Smooth muscle cell (in vitro differentiated cells): ENCODE results near the gene PBLD. TPM values are rescaled to one million over a fixed set of nuclear protein-coding genes. Genes with fewer than 3 reads are reported as not detected.

Experiments used
- DNase-seq: peaks from one replicate; lab custom pipeline; 2025; ENCODE audit not compliant: unreplicated experiment; lab: John Stamatoyannopoulos, UW
- H2AFZ ChIP-seq: fragments of 200-600 bp; sonication (generic); 2 replicates; pipeline ENCODE4 v1.6.0; 2016; ENCODE audit warnings: antibody characterized with exemption, low read depth, mild to moderate bottlenecking
- H3F3A ChIP-seq: fragments of 200-600 bp; sonication (generic); 2 replicates; pipeline ENCODE4 v1.6.0; 2017; ENCODE audit warnings: antibody characterized with exemption, low read depth
- H3K27ac ChIP-seq: fragments of 200-600 bp; sonication (generic); 2 replicates; pipeline ENCODE4 v1.5.1; 2016; ENCODE audit warnings: low read depth, mild to moderate bottlenecking
- H3K27me3 ChIP-seq: fragments of 200-600 bp; sonication (generic); 2 replicates; pipeline ENCODE4 v1.6.1; 2016; ENCODE audit warnings: low read depth, mild to moderate bottlenecking
- H3K36me3 ChIP-seq: fragments of 200-600 bp; sonication (generic); 2 replicates; pipeline ENCODE4 v1.5.1; 2016; ENCODE audit warnings: low read depth
- H3K4me1 ChIP-seq: fragments of 200-600 bp; sonication (generic); 2 replicates; pipeline ENCODE4 v1.5.1; 2016; ENCODE audit warnings: low read depth
- H3K4me2 ChIP-seq: fragments of 200-600 bp; sonication (generic); 2 replicates; pipeline ENCODE4 v1.6.0; 2016; ENCODE audit warnings: mild to moderate bottlenecking
- H3K4me3 ChIP-seq: fragments of 200-600 bp; sonication (generic); 2 replicates; pipeline ENCODE4 v1.5.1; 2016; ENCODE audit warnings: mild to moderate bottlenecking
- H3K79me2 ChIP-seq: fragments of 200-600 bp; sonication (generic); 2 replicates; pipeline ENCODE4 v1.6.0; 2016; ENCODE audit warnings: low read depth, mild to moderate bottlenecking
- H3K9ac ChIP-seq: fragments of 200-600 bp; sonication (generic); 2 replicates; pipeline ENCODE4 v1.6.0; 2016; ENCODE audit warnings: low read depth
- H3K9me3 ChIP-seq: fragments of 200-600 bp; sonication (generic); replicated peaks from 2 replicates; pipeline ENCODE4 v1.5.1; 2016; ENCODE audit warnings: low read depth
- H4K20me1 ChIP-seq: fragments of 200-600 bp; sonication (generic); 2 replicates; pipeline ENCODE4 v1.6.0; 2016; ENCODE audit warnings: low read depth
- WGBS: methylation state at CpG from one replicate; pipeline ENCODE4 v1.1.7; 2016; ENCODE audit warnings: low lambda C conversion rate; 5-methylcytosine and 5-hydroxymethylcytosine counted together
- polyA plus RNA-seq: library from polyadenylated mRNA; unstranded; fragments of >200 nt; fragmentation: Nextera tagmentation; extraction: Ambion mirVana; gene quantifications from 2 replicates; pipeline ENCODE4 v1.2.1, GENCODE V29; 2016
- total RNA-seq: library from RNA; depleted of rRNA; stranded (reverse); fragments of >200 nt; gene quantifications from 2 replicates; pipeline ENCODE4 v1.2.3, GENCODE V29; 2014
- TF ChIP-seq, protein P1 (sequence below): fragments of 200-600 bp; sonication (generic); IDR thresholded peaks from 2 replicates; pipeline ENCODE4 v1.5.1; 2017; ENCODE audit warnings: borderline replicate concordance, mild to moderate bottlenecking, antibody characterized with exemption; ENCODE audit not compliant: insufficient read depth, poor library complexity, severe bottlenecking

The PBLD gene
- total and polyA plus RNA-seq, 2 experiments from 2014 or later = 2.3 to 5.6 TPM

DNA sequence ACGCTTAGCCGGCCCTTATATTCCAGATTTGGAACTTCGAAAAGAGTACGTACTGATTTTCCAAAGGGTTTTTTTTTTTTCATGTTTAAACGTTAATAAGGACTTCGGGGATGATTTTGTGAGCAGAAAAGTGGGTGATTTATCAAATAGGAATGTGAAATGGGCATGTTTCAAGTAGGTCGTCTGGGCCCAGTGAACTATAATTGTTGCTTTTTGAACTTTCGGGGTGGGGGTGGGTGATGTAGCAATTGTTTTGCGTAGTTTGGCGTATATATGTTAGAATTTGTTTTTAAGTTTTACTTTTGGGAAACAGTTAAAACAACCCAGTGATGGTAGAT lies 299 bp upstream of the PBLD start:
- Histone ChIP-seq H3K79me2 (peaks cover 61% of the 10 kb centered on the region), H3K4me1 (peaks cover 48% of the 10 kb centered on the region), H3F3A (peaks cover 17% of the 10 kb centered on the region), H3K9me3 (no peaks in the 10 kb centered on the region), H4K20me1 (peaks cover 55% of the 10 kb centered on the region), H3K9ac (peak overlapping the region; percentile 98), H3K4me2 (peak overlapping the region; percentile 92), H3K27me3 (no peaks in the 10 kb centered on the region), H2AFZ (no peak overlapping the region), H3K4me3 (peak overlapping the region; percentile 94), H3K36me3 (no peaks in the 10 kb centered on the region), H3K27ac (peak overlapping the region; percentile 93)
- DNase-seq = no peak
- TF ChIP-seq, protein P1, sequence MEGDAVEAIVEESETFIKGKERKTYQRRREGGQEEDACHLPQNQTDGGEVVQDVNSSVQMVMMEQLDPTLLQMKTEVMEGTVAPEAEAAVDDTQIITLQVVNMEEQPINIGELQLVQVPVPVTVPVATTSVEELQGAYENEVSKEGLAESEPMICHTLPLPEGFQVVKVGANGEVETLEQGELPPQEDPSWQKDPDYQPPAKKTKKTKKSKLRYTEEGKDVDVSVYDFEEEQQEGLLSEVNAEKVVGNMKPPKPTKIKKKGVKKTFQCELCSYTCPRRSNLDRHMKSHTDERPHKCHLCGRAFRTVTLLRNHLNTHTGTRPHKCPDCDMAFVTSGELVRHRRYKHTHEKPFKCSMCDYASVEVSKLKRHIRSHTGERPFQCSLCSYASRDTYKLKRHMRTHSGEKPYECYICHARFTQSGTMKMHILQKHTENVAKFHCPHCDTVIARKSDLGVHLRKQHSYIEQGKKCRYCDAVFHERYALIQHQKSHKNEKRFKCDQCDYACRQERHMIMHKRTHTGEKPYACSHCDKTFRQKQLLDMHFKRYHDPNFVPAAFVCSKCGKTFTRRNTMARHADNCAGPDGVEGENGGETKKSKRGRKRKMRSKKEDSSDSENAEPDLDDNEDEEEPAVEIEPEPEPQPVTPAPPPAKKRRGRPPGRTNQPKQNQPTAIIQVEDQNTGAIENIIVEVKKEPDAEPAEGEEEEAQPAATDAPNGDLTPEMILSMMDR = no peak
- WGBS = under 1% methylated on average over 10 of the region's 10 CpGs

DNA sequence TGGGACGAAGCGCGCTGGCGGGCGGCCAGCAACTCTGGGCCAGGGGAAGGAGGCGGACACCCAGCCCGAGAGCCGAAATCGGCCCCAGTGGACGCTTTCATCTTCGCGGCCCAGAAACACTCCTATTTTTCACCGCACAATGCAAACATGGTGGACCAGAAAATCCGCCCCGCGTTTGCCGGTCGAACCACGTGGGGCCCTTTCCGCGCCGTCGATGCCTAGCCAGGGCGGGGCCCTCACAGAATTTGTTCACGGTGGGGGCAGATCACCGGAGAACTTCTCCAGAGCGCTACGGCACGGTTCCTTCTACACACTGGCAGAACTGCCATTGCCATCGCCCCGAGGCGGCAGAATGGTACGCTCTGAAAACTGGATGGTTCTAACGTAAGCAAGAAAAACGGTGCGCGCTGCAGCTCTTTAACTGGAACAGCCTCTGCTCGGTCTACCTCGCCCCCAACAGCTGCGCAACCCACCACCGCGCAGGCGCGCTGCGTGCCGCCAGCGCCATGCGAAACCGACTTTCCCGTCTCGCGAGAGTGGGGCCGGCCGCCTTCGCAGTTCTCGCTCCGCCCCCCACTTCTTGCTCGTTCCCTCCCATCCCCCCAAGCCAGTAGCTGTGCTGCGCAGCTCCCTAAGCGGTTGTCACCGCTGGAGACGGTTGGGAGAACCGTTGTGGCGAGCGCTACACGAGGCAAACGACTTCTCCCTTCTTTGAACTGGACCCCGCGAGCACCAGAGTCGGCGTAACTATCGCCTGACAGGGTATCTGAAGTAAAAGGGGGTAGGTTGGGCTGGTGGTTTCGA lies 1.1 kb downstream of the PBLD start, which contains the start of gene HNRNPH3:
Gene HNRNPH3 (plus strand): TSS at position 610 of the 804 bp plus-strand sequence. CDS start 5,158 bp downstream, outside the sequence.
- H3K9me3 ChIP-seq = no peaks in the 10 kb centered on the region
- H3K9ac ChIP-seq = peak within 1 kb of the TSS; percentile 98
- no peaks in the 10 kb centered on the region for H3K27me3 ChIP-seq
- H3K36me3 ChIP-seq = no peaks in the 10 kb centered on the region
- peak; percentile 87 for DNase-seq
- peak within 1 kb of the TSS; percentile 93 for H3K27ac ChIP-seq
- H4K20me1 ChIP-seq = peaks cover 41% of the 10 kb centered on the region
- H3K4me3 ChIP-seq = peak within 1 kb of the TSS; percentile 94
- TF ChIP-seq, protein P1 = no peak
- H3F3A ChIP-seq = peaks cover 11% of the 10 kb centered on the region
- peak within 1 kb of the TSS; percentile 90 for H2AFZ ChIP-seq
- under 1% methylated on average over 72 of the region's 73 CpGs for WGBS
- H3K4me1 ChIP-seq = peaks cover 41% of the 10 kb centered on the region
- peak within 1 kb of the TSS; percentile 92 for H3K4me2 ChIP-seq
- H3K79me2 ChIP-seq = peaks cover 48% of the 10 kb centered on the region

DNA sequence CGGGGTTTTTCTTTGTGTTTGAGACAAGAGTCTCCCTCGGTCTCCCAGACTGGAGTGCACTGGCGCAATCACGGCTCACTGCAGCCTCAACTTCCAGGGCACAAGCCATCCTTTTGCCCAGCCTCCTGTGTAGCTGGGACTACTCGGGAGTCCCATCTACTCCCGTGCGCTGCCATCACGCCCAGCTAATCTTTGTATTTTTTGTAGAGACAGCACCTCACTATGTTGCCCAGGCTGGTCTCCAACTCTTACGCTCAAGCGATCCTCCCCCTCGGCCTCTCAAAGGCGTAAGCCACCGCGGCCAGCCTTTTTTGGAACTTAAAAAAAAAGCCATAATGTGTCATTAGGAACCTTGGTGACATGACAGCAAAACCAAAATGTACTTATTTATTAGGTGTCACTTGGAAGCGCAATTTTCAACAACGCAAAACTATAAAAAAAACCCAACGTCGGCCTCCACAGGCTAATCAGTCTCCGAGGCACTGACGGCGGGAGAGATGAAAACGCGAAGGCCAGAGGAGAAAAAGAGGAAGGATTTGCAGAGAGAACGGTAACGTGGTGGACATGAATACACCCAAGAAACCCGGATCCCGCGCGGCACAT lies 1.8 kb downstream of the PBLD start:
- H3K9ac ChIP-seq = peak overlapping the region; percentile 98
- no peak for DNase-seq
- H3K9me3 ChIP-seq = no peaks in the 10 kb centered on the region
- peak overlapping the region; percentile 94 for H3K4me3 ChIP-seq
- H3F3A ChIP-seq = peaks cover 9% of the 10 kb centered on the region
- WGBS = 35% methylated on average over 29 of the region's 29 CpGs
- H3K36me3 ChIP-seq = no peaks in the 10 kb centered on the region
- H2AFZ ChIP-seq = peak overlapping the region; percentile 90
- peaks cover 34% of the 10 kb centered on the region for H4K20me1 ChIP-seq
- H3K4me2 ChIP-seq = peak overlapping the region; percentile 92
- H3K4me1 ChIP-seq = peaks cover 34% of the 10 kb centered on the region
- H3K27me3 ChIP-seq = no peaks in the 10 kb centered on the region
- peak overlapping the region; percentile 93 for H3K27ac ChIP-seq
- TF ChIP-seq, protein P1 = no peak
- H3K79me2 ChIP-seq = peaks cover 41% of the 10 kb centered on the region
